Measurements from ENCODE around the gene PSTPIP2. TPM values are rescaled to one million over a fixed set of nuclear protein-coding genes. Genes with fewer than 3 reads are reported as not detected.
"Not testable (repeated sequence)": the region's sequence is repeated elsewhere in the genome, so short reads cannot be mapped to it uniquely, and the experiment has no call there.

Gene PSTPIP2
- total and polyA plus RNA-seq, 2 of the 13 experiments (the other 11 are each of a cell fraction or from before 2014, with no cell fraction given), result 0.25 to 0.27 TPM

- TF ChIP-seq PRDM10 (CRISPR knock-in tag; IDR thresholded peaks at IDR 0.05; ENCODE audit: low read depth) (no peak), IRF2 (CRISPR knock-in tag; IDR thresholded peaks at IDR 0.05) (no peak), NFAT5 (CRISPR knock-in tag; IDR thresholded peaks at IDR 0.05) (no peak), RAD21 (CRISPR knock-in tag; IDR thresholded peaks at IDR 0.05) (no peak), CREB1 (IDR thresholded peaks at IDR 0.05) (no peak), CREB1 (CRISPR knock-in tag; IDR thresholded peaks at IDR 0.05) (no peak), PCBP2 (optimal IDR thresholded peaks at IDR 0.05; ENCODE audit: low read depth, low read length, poor library complexity, severe bottlenecking) (no peak), SATB2 (CRISPR knock-in tag; IDR thresholded peaks at IDR 0.05) (no peak)
These were observed 78.6 kb downstream of the PSTPIP2 start (continued) for GRCh38 chr18:45993438-45993837.

GRCh38 chr18:45992527-45992926 lies 79.5 kb downstream of the PSTPIP2 start:
- H2AFZ ChIP-seq (ENCODE audit: low read length); CTCF ChIA-PET (ENCODE audit: low intra/inter-chr PET ratio, low total read pairs); H3K36me3 ChIP-seq (replicated peaks in 1 of 2; ENCODE audit: control insufficient read depth in 1 of 2, insufficient read depth in 2 of 2, low read length in 2 of 2); H3K27me3 ChIP-seq (ENCODE audit: control insufficient read depth in 1 of 2, insufficient read depth in 2 of 2, low read length in 2 of 2); H3K79me2 ChIP-seq (ENCODE audit: insufficient read depth, low read length); H4K20me1 ChIP-seq (ENCODE audit: insufficient read depth, low read length); DNase-seq (ENCODE audit: low spot score); intact Hi-C loops (cut with micrococcal nuclease; ENCODE audit: unreplicated experiment); H3K4me2 ChIP-seq (ENCODE audit: low read depth, low read length); ATAC-seq; H3K4me3 ChIP-seq (replicated peaks in 1 of 3; ENCODE audit: insufficient read depth in 1 of 3, low read depth in 2 of 3, low read length in 3 of 3); H3K4me1 ChIP-seq (ENCODE audit: insufficient read depth, low read length); H3K9me3 ChIP-seq (ENCODE audit: low read length); H3K27ac ChIP-seq (ENCODE audit: extremely low read length, insufficient read depth, low read length); H3K9ac ChIP-seq (ENCODE audit: insufficient read depth, low read depth, low read length); BruUV-seq (replicated peaks); FAIRE-seq; in situ Hi-C loops (cut with HindIII; ENCODE audit: extremely low pct_ligation_motif_present, low pct_unique_long_range_greater_than_20kb); POLR2A ChIA-PET: not testable (repeated sequence)
- 81% methylated on average over 6 of the region's 6 CpGs for WGBS (ENCODE audit: low lambda C conversion rate)

Measured in HepG2 (cell line).